Mesenchymal stem cell (in vitro differentiated cells and primary cell): ENCODE measurements around the gene ZNF507. TPM values are rescaled to one million over a fixed set of nuclear protein-coding genes. Genes with fewer than 3 reads are reported as not detected.

Source experiments
- DNase-seq: peaks from one replicate; pipeline ENCODE4 v3.0.0-alpha.2; 2013
- H2AFZ ChIP-seq: one replicate; pipeline ENCODE4 v1.6.1; 2013; ENCODE audit warnings: low read depth, mild to moderate bottlenecking, control low read depth, inconsistent platforms, low read length, moderate library complexity
- H2AK5ac ChIP-seq: 2 replicates; pipeline ENCODE4 v1.6.1; 2013; ENCODE audit warnings: low read length, moderate library complexity, mild to moderate bottlenecking, inconsistent platforms; ENCODE audit not compliant: severe bottlenecking
- H2BK120ac ChIP-seq: one replicate; pipeline ENCODE4 v1.6.1; 2013; ENCODE audit warnings: low read depth, mild to moderate bottlenecking, inconsistent platforms, low read length, moderate library complexity
- H2BK12ac ChIP-seq, 2 experiments: one replicate each; pipeline ENCODE4 v1.6.1; 2013; ENCODE audit warnings: inconsistent platforms in 2 of 2, low read length in 2 of 2, mild to moderate bottlenecking in 2 of 2, moderate library complexity in 2 of 2, control low read depth in 1 of 2
- H2BK15ac ChIP-seq: one replicate; pipeline ENCODE4 v1.6.1; 2013; ENCODE audit warnings: mild to moderate bottlenecking, low read depth, inconsistent platforms; ENCODE audit not compliant: poor library complexity, severe bottlenecking
- H2BK5ac ChIP-seq: 2 replicates; pipeline ENCODE4 v1.6.1; 2013; ENCODE audit warnings: low read depth, mild to moderate bottlenecking, low read length, control low read depth, inconsistent platforms; ENCODE audit not compliant: poor library complexity, severe bottlenecking
- H3K14ac ChIP-seq, 2 experiments: one replicate each; pipeline ENCODE4 v1.6.1; 2013; ENCODE audit warnings: inconsistent platforms in 2 of 2, low read length in 2 of 2, control low read depth in 1 of 2, mild to moderate bottlenecking in 1 of 2, moderate library complexity in 1 of 2
- H3K18ac ChIP-seq, 2 experiments: one replicate each; pipeline ENCODE4 v1.6.1; 2013; ENCODE audit warnings: inconsistent platforms in 2 of 2, low read length in 2 of 2, control low read depth in 1 of 2, low read depth in 1 of 2, mild to moderate bottlenecking in 1 of 2
- H3K23ac ChIP-seq, 2 experiments: one replicate each; pipeline ENCODE4 v1.6.1; 2013; ENCODE audit warnings: inconsistent platforms in 2 of 2, low read length in 2 of 2, mild to moderate bottlenecking in 2 of 2, moderate library complexity in 2 of 2, control low read depth in 1 of 2
- H3K27ac ChIP-seq: 2 replicates; pipeline ENCODE4 v1.5.1; 2013; ENCODE audit warnings: mild to moderate bottlenecking, moderate library complexity, low read length, control low read depth, inconsistent platforms; ENCODE audit not compliant: poor library complexity, severe bottlenecking
- H3K27me3 ChIP-seq, 2 experiments: 2 replicates each; pipeline versions ENCODE4 v1.6.1 to v1.7.0; 2013; ENCODE audit warnings: low read length in 2 of 2, mild to moderate bottlenecking in 2 of 2, moderate library complexity in 2 of 2, control low read depth in 1 of 2, inconsistent platforms in 1 of 2; ENCODE audit not compliant: control insufficient read depth in 1 of 2, insufficient read depth in 1 of 2
- H3K36me3 ChIP-seq, 2 experiments: 2 replicates each; pipeline versions ENCODE4 v1.6.1 to v1.7.0; 2013; ENCODE audit warnings: low read length in 2 of 2, control low read depth in 1 of 2, inconsistent platforms in 1 of 2, low read depth in 1 of 2, mild to moderate bottlenecking in 1 of 2; ENCODE audit not compliant: insufficient read depth in 2 of 2, control insufficient read depth in 1 of 2
- H3K4ac ChIP-seq, 2 experiments: one replicate each; pipeline ENCODE4 v1.6.1; 2013; ENCODE audit warnings: inconsistent platforms in 2 of 2, low read length in 2 of 2, mild to moderate bottlenecking in 2 of 2, moderate library complexity in 2 of 2, control low read depth in 1 of 2, low read depth in 1 of 2
- H3K4me1 ChIP-seq: 2 replicates; pipeline ENCODE4 v1.6.1; 2013; ENCODE audit warnings: low read depth, low read length, control low read depth; ENCODE audit not compliant: control insufficient read depth, insufficient read depth
- H3K4me2 ChIP-seq: 2 replicates; pipeline ENCODE4 v1.6.1; 2013; ENCODE audit warnings: low read length, mild to moderate bottlenecking, inconsistent platforms; ENCODE audit not compliant: poor library complexity, severe bottlenecking
- H3K4me3 ChIP-seq, 2 experiments: 2 replicates each; pipeline versions ENCODE4 v1.5.1 to v1.7.0; 2013; ENCODE audit warnings: low read length in 2 of 2, mild to moderate bottlenecking in 2 of 2, control low read depth in 1 of 2, low read depth in 1 of 2; ENCODE audit not compliant: insufficient read depth in 1 of 2
- H3K79me1 ChIP-seq: replicated peaks from 2 replicates; pipeline ENCODE4 v1.6.1; 2013; ENCODE audit warnings: mild to moderate bottlenecking, control low read depth, low read length, inconsistent platforms; ENCODE audit not compliant: poor library complexity, severe bottlenecking
- H3K9ac ChIP-seq: 2 replicates; pipeline ENCODE4 v1.7.0; 2013; ENCODE audit warnings: mild to moderate bottlenecking, low read length, moderate library complexity
- H3K9me3 ChIP-seq: 2 replicates; pipeline ENCODE4 v1.7.0; 2013; ENCODE audit warnings: mild to moderate bottlenecking, low read length; ENCODE audit not compliant: control insufficient read depth
- H4K8ac ChIP-seq: one replicate; pipeline ENCODE4 v1.6.1; 2013; ENCODE audit warnings: inconsistent platforms, mild to moderate bottlenecking, low read length, moderate library complexity
- H4K91ac ChIP-seq: one replicate; pipeline ENCODE4 v1.6.1; 2013; ENCODE audit warnings: mild to moderate bottlenecking, low read length, inconsistent platforms
- WGBS: methylation state at CpG from one replicate; pipeline ENCODE4 v1.1.7; 2013; ENCODE audit warnings: mixed read lengths; 5-methylcytosine and 5-hydroxymethylcytosine counted together
- polyA plus RNA-seq, 2 experiments: library from polyadenylated mRNA; stranded (reverse); fragments of 200-250 nt; gene quantifications; one replicate each; pipeline ENCODE4 v1.2.3, GENCODE V29; 2013

ZNF507 gene
- polyA plus RNA-seq (2013, experiment 1 of 2), result 8.9 TPM
- 8.9 TPM for polyA plus RNA-seq (2013, experiment 2 of 2)

GRCh38 chr19:32345261-32346207 lies at the start of gene ZNF507:
ZNF507 (plus strand) TSS chr19:32345610; CDS start chr19:32352831, 7,221 bp downstream.
- H3K4me1 ChIP-seq, result peaks cover 2% of the 10 kb centered on the region
- peak within 1 kb of the TSS; percentile 35 for H2AK5ac ChIP-seq
- H3K4me3 ChIP-seq, result peak within 1 kb of the TSS; percentile 93 to 96
- no peaks in the 10 kb centered on the region for H3K9me3 ChIP-seq
- H2AFZ ChIP-seq, result peak within 1 kb of the TSS; percentile 97
- WGBS, result 6% methylated on average over 65 of the region's 72 CpGs
- H3K23ac ChIP-seq, result peak within 1 kb of the TSS in 1 of 2 experiments; percentile 87
- peak within 1 kb of the TSS; percentile 70 to 97 for H3K4ac ChIP-seq
- H2BK5ac ChIP-seq, result peak within 1 kb of the TSS; percentile 88
- H2BK120ac ChIP-seq, result peak within 1 kb of the TSS; percentile 95
- peaks cover 7% of the 10 kb centered on the region for H3K79me1 ChIP-seq
- H4K8ac ChIP-seq, result peak within 1 kb of the TSS; percentile 99
- peak within 1 kb of the TSS in 1 of 2 experiments; percentile 29 for H2BK12ac ChIP-seq
- peak within 1 kb of the TSS; percentile 9 to 97 for H3K14ac ChIP-seq
- DNase-seq, result peak; percentile 76
- H3K36me3 ChIP-seq, result peaks cover 0 to 31% of the 10 kb centered on the region in 2 experiments
- no peaks in the 10 kb centered on the region for H3K27me3 ChIP-seq
- H3K9ac ChIP-seq, result peak within 1 kb of the TSS; percentile 97
- peak within 1 kb of the TSS; percentile 98 for H4K91ac ChIP-seq
- peak within 1 kb of the TSS; percentile 75 for H3K4me2 ChIP-seq
- peak within 1 kb of the TSS; percentile 97 to 99 for H3K18ac ChIP-seq
- peak within 1 kb of the TSS; percentile 28 for H3K27ac ChIP-seq
- peak within 1 kb of the TSS; percentile 97 for H2BK15ac ChIP-seq

GRCh38 chr19:32296694-32297093 lies 48.7 kb upstream of the ZNF507 start:
- no peak overlapping the region for H2AFZ ChIP-seq

GRCh38 chr19:32302778-32303177 lies 42.6 kb upstream of the ZNF507 start:
- no peak overlapping the region for H3K4me3 ChIP-seq
- no peak overlapping the region for H2BK12ac ChIP-seq
- H4K8ac ChIP-seq, result no peak overlapping the region
- no peak overlapping the region for H3K14ac ChIP-seq
- no peak overlapping the region for H3K18ac ChIP-seq
- no peak overlapping the region for H4K91ac ChIP-seq
- H3K4me2 ChIP-seq, result no peak overlapping the region
- H3K4ac ChIP-seq, result no peak overlapping the region
- H3K27ac ChIP-seq, result no peak overlapping the region
- H3K9ac ChIP-seq, result no peak overlapping the region
- no peak for DNase-seq
- no peaks in the 10 kb centered on the region for H3K4me1 ChIP-seq
- no peak overlapping the region for H2AFZ ChIP-seq
- H3K36me3 ChIP-seq, result no peaks in the 10 kb centered on the region
- H3K79me1 ChIP-seq, result no peaks in the 10 kb centered on the region
- no peak overlapping the region for H3K23ac ChIP-seq
- no peak overlapping the region for H2BK5ac ChIP-seq
- H2BK15ac ChIP-seq, result no peak overlapping the region
- no peak overlapping the region for H2BK120ac ChIP-seq
- no peaks in the 10 kb centered on the region for H3K27me3 ChIP-seq
- peaks cover 41% of the 10 kb centered on the region for H3K9me3 ChIP-seq
- no peak overlapping the region for H2AK5ac ChIP-seq

More at GRCh38 chr19:32296694-32297093, 48.7 kb upstream of the ZNF507 start:
- Histone ChIP-seq H3K23ac (no peak overlapping the region), H3K9ac (no peak overlapping the region), H4K8ac (no peak overlapping the region), H3K4me3 (no peak overlapping the region), H3K9me3 (peaks cover 19% of the 10 kb centered on the region), H2BK15ac (no peak overlapping the region), H2BK5ac (no peak overlapping the region), H2BK12ac (no peak overlapping the region), H3K4ac (no peak overlapping the region), H2AK5ac (no peak overlapping the region), H3K27me3 (no peaks in the 10 kb centered on the region), H4K91ac (no peak overlapping the region), H3K4me2 (no peak overlapping the region), H3K79me1 (no peaks in the 10 kb centered on the region), H2BK120ac (no peak overlapping the region), H3K36me3 (no peaks in the 10 kb centered on the region), H3K18ac (no peak overlapping the region), H3K27ac (no peak overlapping the region), H3K4me1 (no peaks in the 10 kb centered on the region), H3K14ac (no peak overlapping the region)
- no peak for DNase-seq
- 83% methylated on average over 1 of the region's 1 CpG for WGBS

GRCh38 chr19:32303193-32303592 lies 42.2 kb upstream of the ZNF507 start:
- Histone ChIP-seq H2BK120ac (no peak overlapping the region), H3K4me3 (no peak overlapping the region), H3K4me1 (no peaks in the 10 kb centered on the region), H3K9me3 (peaks cover 41% of the 10 kb centered on the region), H2BK12ac (no peak overlapping the region), H3K18ac (no peak overlapping the region), H4K91ac (no peak overlapping the region), H3K23ac (no peak overlapping the region), H2BK5ac (no peak overlapping the region), H3K9ac (no peak overlapping the region), H4K8ac (no peak overlapping the region), H2AFZ (no peak overlapping the region), H3K14ac (no peak overlapping the region), H2AK5ac (no peak overlapping the region), H3K27me3 (no peaks in the 10 kb centered on the region), H3K27ac (no peak overlapping the region), H3K36me3 (no peaks in the 10 kb centered on the region), H2BK15ac (no peak overlapping the region), H3K79me1 (no peaks in the 10 kb centered on the region), H3K4me2 (no peak overlapping the region), H3K4ac (no peak overlapping the region)
- WGBS, result 100% methylated on average over 1 of the region's 1 CpG
- no peak for DNase-seq
